A549 (cell line): Measurements from ENCODE around the gene PELI2.

Experiments
- CHD4 ChIP-seq: fragments of 200-600 bp; sonication (generic); IDR thresholded peaks from 2 replicates; pipeline ENCODE4 v1.6.1; 2016; ENCODE audit warnings: antibody characterized with exemption, mild to moderate bottlenecking, borderline replicate concordance
- FOXS1 ChIP-seq: fragments of 250-450 bp; sonication (Bioruptor Pico); IDR thresholded peaks from 2 replicates; pipeline ENCODE4 v1.5.0; 2020; ENCODE audit warnings: mild to moderate bottlenecking, moderate library complexity
- KDM5A ChIP-seq: fragments of 200-600 bp; sonication (generic); IDR thresholded peaks from 2 replicates; pipeline ENCODE4 v1.6.1; 2016; ENCODE audit warnings: antibody characterized with exemption, mild to moderate bottlenecking
- MYC ChIP-seq: IDR thresholded peaks from 2 replicates; pipeline ENCODE4 v1.6.1; 2012; ENCODE audit warnings: mild to moderate bottlenecking, inconsistent platforms, low read length, improper control_type of control experiment, borderline replicate concordance
- PHF8 ChIP-seq: fragments of 200-600 bp; sonication (generic); IDR thresholded peaks from 2 replicates; pipeline ENCODE4 v1.6.1; 2016; ENCODE audit warnings: low read depth, mild to moderate bottlenecking, antibody characterized with exemption, moderate library complexity, borderline replicate concordance
- POLR2A ChIP-seq: IDR thresholded peaks from 2 replicates; pipeline ENCODE4 v1.6.1; 2012; ENCODE audit warnings: mild to moderate bottlenecking, low read length
- RARB ChIP-seq: fragments of 250-450 bp; sonication (Bioruptor Pico); IDR thresholded peaks from 2 replicates; pipeline ENCODE4 v1.8.0; 2021; ENCODE audit warnings: mild to moderate bottlenecking, moderate library complexity
- RFX5 ChIP-seq: fragments of 450-650 bp; IDR thresholded peaks from 2 replicates; pipeline ENCODE4 v1.7.1; 2014; ENCODE audit warnings: antibody characterized with exemption, mild to moderate bottlenecking, moderate library complexity
- SMC3 ChIP-seq: fragments of >200 bp; sonication (Bioruptor Twin); formaldehyde crosslinking; IDR thresholded peaks from 3 replicates; pipeline ENCODE4 v1.6.1; 2018; ENCODE audit warnings: inconsistent platforms
- TF ChIP-seq, protein P1 (sequence below): fragments of 200-600 bp; sonication (generic); IDR thresholded peaks from 2 replicates; pipeline ENCODE4 v1.6.1; 2016; ENCODE audit warnings: antibody characterized with exemption, mild to moderate bottlenecking, moderate library complexity
- TF ChIP-seq, protein P2 (sequence below): fragments of >200 bp; sonication (Bioruptor Twin); formaldehyde crosslinking; IDR thresholded peaks from 3 replicates; pipeline ENCODE4 v1.5.1; 2016

DNA sequence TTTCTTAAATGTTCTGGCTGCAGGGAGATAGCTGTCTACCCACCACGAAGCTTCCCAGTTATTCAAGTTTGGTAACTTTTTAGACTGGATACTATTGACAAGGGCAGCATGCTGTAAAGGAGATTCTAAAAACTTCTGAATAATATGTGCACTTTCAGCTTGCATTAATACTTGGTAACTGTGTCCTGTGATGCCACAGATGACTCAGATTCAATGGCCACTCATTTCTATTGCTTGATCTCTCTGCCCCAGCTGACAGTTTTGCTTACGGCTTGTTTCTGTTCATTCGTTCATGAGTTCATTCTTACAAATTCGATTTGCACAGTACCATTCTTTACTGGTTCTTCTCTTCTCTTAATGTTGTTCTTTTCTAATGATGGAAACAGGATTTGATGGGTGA, 142.8 kb downstream of the PELI2 start:
- no peak for TF ChIP-seq PHF8
- TF ChIP-seq, protein P1, sequence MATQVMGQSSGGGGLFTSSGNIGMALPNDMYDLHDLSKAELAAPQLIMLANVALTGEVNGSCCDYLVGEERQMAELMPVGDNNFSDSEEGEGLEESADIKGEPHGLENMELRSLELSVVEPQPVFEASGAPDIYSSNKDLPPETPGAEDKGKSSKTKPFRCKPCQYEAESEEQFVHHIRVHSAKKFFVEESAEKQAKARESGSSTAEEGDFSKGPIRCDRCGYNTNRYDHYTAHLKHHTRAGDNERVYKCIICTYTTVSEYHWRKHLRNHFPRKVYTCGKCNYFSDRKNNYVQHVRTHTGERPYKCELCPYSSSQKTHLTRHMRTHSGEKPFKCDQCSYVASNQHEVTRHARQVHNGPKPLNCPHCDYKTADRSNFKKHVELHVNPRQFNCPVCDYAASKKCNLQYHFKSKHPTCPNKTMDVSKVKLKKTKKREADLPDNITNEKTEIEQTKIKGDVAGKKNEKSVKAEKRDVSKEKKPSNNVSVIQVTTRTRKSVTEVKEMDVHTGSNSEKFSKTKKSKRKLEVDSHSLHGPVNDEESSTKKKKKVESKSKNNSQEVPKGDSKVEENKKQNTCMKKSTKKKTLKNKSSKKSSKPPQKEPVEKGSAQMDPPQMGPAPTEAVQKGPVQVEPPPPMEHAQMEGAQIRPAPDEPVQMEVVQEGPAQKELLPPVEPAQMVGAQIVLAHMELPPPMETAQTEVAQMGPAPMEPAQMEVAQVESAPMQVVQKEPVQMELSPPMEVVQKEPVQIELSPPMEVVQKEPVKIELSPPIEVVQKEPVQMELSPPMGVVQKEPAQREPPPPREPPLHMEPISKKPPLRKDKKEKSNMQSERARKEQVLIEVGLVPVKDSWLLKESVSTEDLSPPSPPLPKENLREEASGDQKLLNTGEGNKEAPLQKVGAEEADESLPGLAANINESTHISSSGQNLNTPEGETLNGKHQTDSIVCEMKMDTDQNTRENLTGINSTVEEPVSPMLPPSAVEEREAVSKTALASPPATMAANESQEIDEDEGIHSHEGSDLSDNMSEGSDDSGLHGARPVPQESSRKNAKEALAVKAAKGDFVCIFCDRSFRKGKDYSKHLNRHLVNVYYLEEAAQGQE = no peak
- TF ChIP-seq KDM5A = no peak
- no peak for TF ChIP-seq POLR2A
- TF ChIP-seq SMC3 = no peak
- no peak for TF ChIP-seq MYC
- TF ChIP-seq FOXS1 (CRISPR knock-in tag) = no peak
- no peak for TF ChIP-seq RFX5
- no peak for TF ChIP-seq RARB (CRISPR knock-in tag)
- TF ChIP-seq, protein P2, sequence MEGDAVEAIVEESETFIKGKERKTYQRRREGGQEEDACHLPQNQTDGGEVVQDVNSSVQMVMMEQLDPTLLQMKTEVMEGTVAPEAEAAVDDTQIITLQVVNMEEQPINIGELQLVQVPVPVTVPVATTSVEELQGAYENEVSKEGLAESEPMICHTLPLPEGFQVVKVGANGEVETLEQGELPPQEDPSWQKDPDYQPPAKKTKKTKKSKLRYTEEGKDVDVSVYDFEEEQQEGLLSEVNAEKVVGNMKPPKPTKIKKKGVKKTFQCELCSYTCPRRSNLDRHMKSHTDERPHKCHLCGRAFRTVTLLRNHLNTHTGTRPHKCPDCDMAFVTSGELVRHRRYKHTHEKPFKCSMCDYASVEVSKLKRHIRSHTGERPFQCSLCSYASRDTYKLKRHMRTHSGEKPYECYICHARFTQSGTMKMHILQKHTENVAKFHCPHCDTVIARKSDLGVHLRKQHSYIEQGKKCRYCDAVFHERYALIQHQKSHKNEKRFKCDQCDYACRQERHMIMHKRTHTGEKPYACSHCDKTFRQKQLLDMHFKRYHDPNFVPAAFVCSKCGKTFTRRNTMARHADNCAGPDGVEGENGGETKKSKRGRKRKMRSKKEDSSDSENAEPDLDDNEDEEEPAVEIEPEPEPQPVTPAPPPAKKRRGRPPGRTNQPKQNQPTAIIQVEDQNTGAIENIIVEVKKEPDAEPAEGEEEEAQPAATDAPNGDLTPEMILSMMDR = no peak
- no peak for TF ChIP-seq CHD4
